IPS-20b (cell line): ENCODE measurements around the gene NDUFA8.

Source experiments
- H3K27ac ChIP-seq: one replicate; pipeline ENCODE4 v1.5.1; 2013; ENCODE audit warnings: low read length
- H3K27me3 ChIP-seq: 2 replicates; pipeline ENCODE4 v1.6.1; 2013; ENCODE audit warnings: mild to moderate bottlenecking, low read length, inconsistent platforms; ENCODE audit not compliant: insufficient read depth
- H3K36me3 ChIP-seq: 2 replicates; pipeline ENCODE4 v1.6.1; 2013; ENCODE audit warnings: low read depth, mild to moderate bottlenecking, inconsistent platforms, low read length, moderate library complexity; ENCODE audit not compliant: insufficient read depth
- H3K4me1 ChIP-seq: 2 replicates; pipeline ENCODE4 v1.6.1; 2013; ENCODE audit warnings: mild to moderate bottlenecking, control low read depth, inconsistent platforms, low read length, moderate library complexity; ENCODE audit not compliant: insufficient read depth
- H3K4me3 ChIP-seq: 2 replicates; pipeline ENCODE4 v1.5.1; 2013; ENCODE audit warnings: mild to moderate bottlenecking, low read length, inconsistent platforms
- H3K9ac ChIP-seq: 2 replicates; pipeline ENCODE4 v1.6.1; 2013; ENCODE audit warnings: low read depth, mild to moderate bottlenecking, inconsistent platforms, low read length, moderate library complexity
- H3K9me3 ChIP-seq: 2 replicates; pipeline ENCODE4 v1.6.1; 2013; ENCODE audit warnings: mild to moderate bottlenecking, low read depth, low read length, inconsistent platforms; ENCODE audit not compliant: insufficient read depth

Gene NDUFA8

DNA sequence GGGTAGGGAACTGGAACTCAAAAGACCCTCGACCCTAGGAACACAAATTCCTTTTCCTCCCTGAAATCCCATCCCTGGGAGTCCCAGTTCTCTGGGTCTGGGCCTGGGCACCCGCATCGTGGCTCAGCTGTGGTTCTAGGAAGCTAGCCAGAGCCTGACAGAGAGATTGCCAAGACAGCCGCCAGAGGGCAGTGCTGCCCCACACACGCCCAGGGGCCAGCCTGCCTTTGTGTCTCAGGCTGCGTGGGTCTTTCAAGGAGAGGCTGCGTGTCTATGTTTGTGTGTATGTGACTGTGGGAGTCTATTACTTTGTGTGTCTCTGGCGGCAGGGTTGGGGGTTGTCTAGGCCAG lies 34.4 kb downstream of the NDUFA8 start:
- Histone ChIP-seq H3K9me3 (no peaks in the 10 kb centered on the region), H3K36me3 (no peaks in the 10 kb centered on the region), H3K9ac (no peak overlapping the region), H3K27ac (no peak overlapping the region), H3K27me3 (peaks cover 50% of the 10 kb centered on the region), H3K4me1 (peaks cover 4% of the 10 kb centered on the region; the same call in 1 of the 2 replicates), H3K4me3 (no peak overlapping the region)

- Histone ChIP-seq H3K27ac (no peak overlapping the region), H3K9ac (no peak overlapping the region), H3K4me1 (peaks cover 4% of the 10 kb centered on the region; the same call in 1 of the 2 replicates), H3K9me3 (no peaks in the 10 kb centered on the region), H3K27me3 (peaks cover 50% of the 10 kb centered on the region), H3K4me3 (no peak overlapping the region), H3K36me3 (no peaks in the 10 kb centered on the region)
Measured at GRCh38 chr9:122124528-122124927, 35.1 kb downstream of the NDUFA8 start.

DNA sequence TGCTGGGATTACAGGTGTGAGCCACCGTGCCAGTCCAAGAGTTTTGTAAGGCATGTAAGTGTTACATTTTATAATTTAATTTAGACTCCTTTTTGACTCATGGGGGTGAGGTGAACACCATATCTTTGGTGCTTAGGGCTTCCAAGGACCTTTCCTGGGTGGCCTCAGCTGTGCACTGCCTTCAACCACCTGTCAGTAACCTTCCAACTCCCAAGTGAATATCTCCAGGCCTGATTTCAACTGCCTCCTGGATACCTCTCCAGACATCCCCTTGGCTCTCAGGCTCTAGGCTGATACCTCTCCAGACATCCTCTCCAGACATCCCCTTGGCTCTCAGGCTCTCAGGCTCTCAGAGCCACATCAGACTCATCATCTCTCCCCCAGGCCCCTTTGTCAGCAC lies 35.5 kb downstream of the NDUFA8 start:
- Histone ChIP-seq H3K9me3 (no peaks in the 10 kb centered on the region), H3K4me3 (no peak overlapping the region), H3K36me3 (no peaks in the 10 kb centered on the region), H3K4me1 (peaks cover 4% of the 10 kb centered on the region; the same call in 1 of the 2 replicates), H3K27ac (no peak overlapping the region), H3K27me3 (peaks cover 47% of the 10 kb centered on the region), H3K9ac (no peak overlapping the region)

- Histone ChIP-seq H3K4me1 (peaks cover 4% of the 10 kb centered on the region; the same call in 1 of the 2 replicates), H3K9ac (no peak overlapping the region), H3K27ac (no peak overlapping the region), H3K27me3 (peaks cover 39% of the 10 kb centered on the region), H3K36me3 (no peaks in the 10 kb centered on the region), H3K9me3 (no peaks in the 10 kb centered on the region), H3K4me3 (no peak overlapping the region)
Measured at GRCh38 chr9:122122903-122123632, 36.5 kb downstream of the NDUFA8 start.

DNA sequence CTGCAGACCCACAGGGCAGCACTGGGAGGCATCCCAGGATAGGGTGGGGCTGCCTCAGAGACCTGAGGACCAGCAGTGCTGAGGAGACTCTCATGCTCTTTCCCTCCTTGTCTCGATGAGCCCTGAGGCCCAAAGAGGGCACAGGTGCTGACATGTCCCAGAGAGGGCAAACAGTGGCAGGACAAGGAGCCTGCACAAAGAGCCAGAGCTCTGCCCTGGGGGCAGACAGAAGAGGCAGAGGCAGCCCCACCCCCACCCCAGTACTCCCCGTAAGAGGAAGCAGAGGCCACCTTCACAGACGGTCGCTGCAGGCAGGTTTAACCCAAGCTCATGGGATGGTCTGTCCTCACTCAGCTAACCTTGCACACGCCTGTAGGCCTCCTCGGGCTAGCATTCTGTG lies 37.1 kb downstream of the NDUFA8 start:
- H3K27me3 ChIP-seq = peaks cover 33% of the 10 kb centered on the region
- H3K36me3 ChIP-seq = no peaks in the 10 kb centered on the region
- no peak overlapping the region for H3K9ac ChIP-seq
- H3K27ac ChIP-seq = no peak overlapping the region
- H3K4me3 ChIP-seq = no peak overlapping the region
- peaks cover 4% of the 10 kb centered on the region; the same call in 1 of the 2 replicates for H3K4me1 ChIP-seq
- no peaks in the 10 kb centered on the region for H3K9me3 ChIP-seq

DNA sequence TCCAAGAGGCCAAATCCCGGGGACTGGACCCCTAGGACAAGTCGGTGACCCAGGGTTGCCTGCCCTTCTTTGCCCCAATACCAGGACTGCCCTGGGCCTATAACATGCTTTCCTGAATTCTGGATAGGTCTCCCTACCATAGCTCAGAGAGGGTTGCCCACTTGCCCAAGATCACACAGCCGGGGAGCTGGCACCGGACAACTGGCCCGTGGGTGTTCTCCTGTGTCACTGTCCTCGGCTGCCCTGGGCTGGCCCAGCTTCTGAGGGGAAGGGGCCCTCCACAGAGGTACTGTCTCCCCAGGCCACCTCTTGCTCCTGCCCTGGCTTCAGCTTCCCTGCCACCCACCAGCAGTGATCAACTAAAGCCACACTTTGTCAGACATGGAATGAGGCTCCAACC lies 37.6 kb downstream of the NDUFA8 start:
- H3K27me3 ChIP-seq = peaks cover 28% of the 10 kb centered on the region
- no peak overlapping the region for H3K27ac ChIP-seq
- no peak overlapping the region for H3K9ac ChIP-seq
- H3K4me3 ChIP-seq = no peak overlapping the region
- H3K9me3 ChIP-seq = no peaks in the 10 kb centered on the region
- H3K4me1 ChIP-seq = peaks cover 4% of the 10 kb centered on the region
- no peaks in the 10 kb centered on the region for H3K36me3 ChIP-seq

GRCh38 chr9:122121391-122121790 lies 38.2 kb downstream of the NDUFA8 start:
- Histone ChIP-seq H3K36me3 (no peaks in the 10 kb centered on the region), H3K9me3 (no peaks in the 10 kb centered on the region), H3K27me3 (peaks cover 23% of the 10 kb centered on the region), H3K27ac (no peak overlapping the region), H3K4me3 (no peak overlapping the region), H3K4me1 (peaks cover 10% of the 10 kb centered on the region), H3K9ac (no peak overlapping the region)

DNA sequence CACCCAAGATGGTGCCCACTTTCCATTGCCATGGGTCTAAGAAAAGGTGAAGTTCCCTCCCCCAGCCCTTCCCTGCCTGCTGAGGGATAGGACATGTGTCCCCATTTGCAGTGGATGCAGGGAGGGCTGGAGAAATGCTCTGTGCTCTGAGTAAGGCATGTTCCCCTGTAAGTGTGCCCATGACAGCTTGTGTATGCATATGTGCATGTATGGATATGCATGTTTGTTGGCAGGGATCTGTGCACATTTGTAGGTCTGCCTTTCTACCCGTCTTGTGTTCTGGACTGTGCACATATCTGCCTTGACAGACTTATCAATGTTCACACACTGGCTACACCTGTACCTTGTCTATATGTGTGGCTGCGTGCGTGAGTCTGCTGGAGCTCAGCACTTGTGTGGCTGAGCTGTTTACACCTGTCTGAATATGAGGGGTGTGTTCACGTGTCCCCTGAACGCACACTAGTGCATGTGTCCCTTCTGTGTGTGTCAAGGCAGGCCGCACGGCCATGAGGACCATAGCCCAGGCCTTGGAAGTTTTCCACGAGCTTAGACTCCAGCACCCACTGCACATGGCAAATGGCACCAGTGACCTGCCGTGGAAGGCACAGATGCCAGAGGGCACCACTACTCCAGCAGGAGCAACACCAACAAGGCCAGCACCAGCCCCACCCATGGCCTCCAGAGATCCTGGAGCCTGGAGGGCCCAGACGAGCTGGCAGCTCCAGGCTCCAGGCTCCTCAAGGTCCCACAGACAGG lies 39.1 kb downstream of the NDUFA8 start:
- Histone ChIP-seq H3K36me3 (no peaks in the 10 kb centered on the region), H3K27me3 (peaks cover 14% of the 10 kb centered on the region), H3K4me1 (peaks cover 17% of the 10 kb centered on the region), H3K27ac (no peak overlapping the region), H3K9me3 (no peaks in the 10 kb centered on the region), H3K9ac (no peak overlapping the region), H3K4me3 (no peak overlapping the region)

- H3K27me3 ChIP-seq = peaks cover 7% of the 10 kb centered on the region
- no peak overlapping the region for H3K27ac ChIP-seq
- H3K36me3 ChIP-seq = no peaks in the 10 kb centered on the region
- no peak overlapping the region for H3K4me3 ChIP-seq
- no peaks in the 10 kb centered on the region for H3K9me3 ChIP-seq
- peaks cover 15% of the 10 kb centered on the region for H3K4me1 ChIP-seq
- H3K9ac ChIP-seq = no peak overlapping the region
Measured at GRCh38 chr9:122119721-122120120, 39.9 kb downstream of the NDUFA8 start.

- Histone ChIP-seq H3K4me3 (no peak overlapping the region), H3K9me3 (no peaks in the 10 kb centered on the region), H3K4me1 (peaks cover 15% of the 10 kb centered on the region), H3K9ac (no peak overlapping the region), H3K27ac (no peak overlapping the region), H3K27me3 (peaks cover under 1% of the 10 kb centered on the region; the same call in 1 of the 2 replicates), H3K36me3 (no peaks in the 10 kb centered on the region)
Measured at GRCh38 chr9:122119166-122119521, 40.4 kb downstream of the NDUFA8 start.

DNA sequence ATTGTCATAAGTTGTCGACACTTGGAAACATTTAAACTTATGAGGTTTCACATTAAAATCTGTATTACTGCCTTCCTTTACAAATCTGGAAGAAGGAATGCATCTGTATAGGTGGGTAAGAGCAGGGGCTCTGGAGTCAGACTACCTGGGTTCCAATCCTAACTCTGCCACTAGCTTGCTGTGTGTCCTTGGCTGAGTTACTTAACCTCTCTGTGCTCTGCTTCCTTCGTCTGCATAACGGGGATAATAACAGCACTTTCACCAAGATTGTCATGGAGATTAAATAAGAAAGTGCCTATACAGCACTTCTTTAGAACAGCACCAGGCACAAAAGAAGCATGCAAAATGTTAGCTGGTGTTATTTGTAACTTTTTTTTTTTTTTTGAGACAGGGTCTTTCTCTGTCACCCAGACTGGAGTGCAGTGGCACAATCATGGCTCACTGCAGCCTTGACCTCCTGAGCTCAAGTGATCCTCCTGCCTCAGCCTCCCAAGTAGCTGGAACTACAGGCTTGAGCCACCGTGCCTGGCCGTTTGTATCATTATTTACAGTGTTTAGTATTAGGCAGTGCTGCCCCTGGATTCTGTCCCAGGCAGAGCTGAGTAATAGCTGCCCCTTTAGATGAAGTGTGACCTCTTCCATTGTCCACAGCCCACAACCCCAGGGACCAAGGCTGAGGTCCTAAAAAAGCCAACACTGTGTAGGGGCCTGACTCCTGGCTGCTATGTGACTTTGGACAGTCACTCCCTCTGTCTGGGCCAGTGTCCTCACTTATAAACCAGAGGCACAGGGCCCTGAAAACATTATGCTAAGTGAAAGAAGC lies 41.0 kb downstream of the NDUFA8 start:
- Histone ChIP-seq H3K9ac (no peak overlapping the region), H3K27me3 (no peaks in the 10 kb centered on the region), H3K36me3 (no peaks in the 10 kb centered on the region), H3K4me3 (no peak overlapping the region), H3K27ac (no peak overlapping the region), H3K9me3 (no peaks in the 10 kb centered on the region), H3K4me1 (peaks cover 15% of the 10 kb centered on the region)
